ENCODE data around the gene MLLT1. TPM values are rescaled to one million over a fixed set of nuclear protein-coding genes. Genes with fewer than 3 reads are reported as not detected.

The MLLT1 gene
- polyA plus RNA-seq, 4 donors: 71.5 to 125 (median 108) TPM

- no peak for DNase-seq (ENCODE audit: low read depth in 4 of 4, low spot score in 2 of 4)
Measured at GRCh38 chr19:6275170-6275744, 4.5 kb downstream of the MLLT1 start.

- DNase-seq (ENCODE audit: low read depth in 4 of 4, low spot score in 2 of 4): no peak
Measured at GRCh38 chr19:6274756-6275155, 5.0 kb downstream of the MLLT1 start.

- DNase-seq (ENCODE audit: low read depth in 4 of 4, low spot score in 2 of 4): no peak
Measured at GRCh38 chr19:6273701-6274601, 5.8 kb downstream of the MLLT1 start.

GRCh38 chr19:6272913-6273600 lies 6.7 kb downstream of the MLLT1 start:
- no peak for DNase-seq (ENCODE audit: low read depth in 4 of 4, low spot score in 2 of 4)

GRCh38 chr19:6272411-6272791 lies 7.4 kb downstream of the MLLT1 start:
- DNase-seq (ENCODE audit: low read depth in 4 of 4, low spot score in 2 of 4): no peak

- DNase-seq (ENCODE audit: low read depth in 4 of 4, low spot score in 2 of 4): no peak
Measured at GRCh38 chr19:6271721-6272410, 7.9 kb downstream of the MLLT1 start.

- DNase-seq (ENCODE audit: low read depth in 4 of 4, low spot score in 2 of 4): no peak
Measured at GRCh38 chr19:6271251-6271650, 8.5 kb downstream of the MLLT1 start.

- DNase-seq (ENCODE audit: low read depth in 4 of 4, low spot score in 2 of 4): no peak
Measured at GRCh38 chr19:6270822-6271221, 9.0 kb downstream of the MLLT1 start.

- DNase-seq (ENCODE audit: low read depth in 4 of 4, low spot score in 2 of 4): no peak
Measured at GRCh38 chr19:6270076-6270745, 9.6 kb downstream of the MLLT1 start.

GRCh38 chr19:6269101-6269886 lies 10.5 kb downstream of the MLLT1 start:
- no peak for DNase-seq (ENCODE audit: low read depth in 4 of 4, low spot score in 2 of 4)

GRCh38 chr19:6268382-6268771 lies 11.4 kb downstream of the MLLT1 start:
- DNase-seq (ENCODE audit: low read depth in 4 of 4, low spot score in 2 of 4): no peak

GRCh38 chr19:6267552-6268381 lies 12.0 kb downstream of the MLLT1 start:
- DNase-seq (ENCODE audit: low read depth in 4 of 4, low spot score in 2 of 4): no peak

- DNase-seq (ENCODE audit: low read depth in 4 of 4, low spot score in 2 of 4): no peak
Measured at GRCh38 chr19:6264803-6265202, 15.0 kb downstream of the MLLT1 start.

- DNase-seq (ENCODE audit: low read depth in 4 of 4, low spot score in 2 of 4): no peak
Measured at GRCh38 chr19:6263735-6264444, 15.9 kb downstream of the MLLT1 start.

- no peak for DNase-seq (ENCODE audit: low read depth in 4 of 4, low spot score in 2 of 4)
Measured at GRCh38 chr19:6263306-6263705, 16.5 kb downstream of the MLLT1 start.

GRCh38 chr19:6262519-6262918 lies 17.3 kb downstream of the MLLT1 start:
- DNase-seq (ENCODE audit: low read depth in 4 of 4, low spot score in 2 of 4): no peak

GRCh38 chr19:6261883-6262282 lies 17.9 kb downstream of the MLLT1 start:
- DNase-seq (ENCODE audit: low read depth in 4 of 4, low spot score in 2 of 4): no peak

All from left renal cortex interstitium (tissue), 4 donors.